Smooth muscle cell (in vitro differentiated cells): ENCODE results near the gene SHF. TPM values are rescaled to one million over a fixed set of nuclear protein-coding genes. Genes with fewer than 3 reads are reported as not detected.

Experiments
- DNase-seq: peaks from one replicate; lab custom pipeline; 2025; ENCODE audit not compliant: unreplicated experiment; lab: John Stamatoyannopoulos, UW
- H2AFZ ChIP-seq: fragments of 200-600 bp; sonication (generic); 2 replicates; pipeline ENCODE4 v1.6.0; 2016; ENCODE audit warnings: antibody characterized with exemption, low read depth, mild to moderate bottlenecking
- H3F3A ChIP-seq: fragments of 200-600 bp; sonication (generic); 2 replicates; pipeline ENCODE4 v1.6.0; 2017; ENCODE audit warnings: antibody characterized with exemption, low read depth
- H3K27ac ChIP-seq: fragments of 200-600 bp; sonication (generic); 2 replicates; pipeline ENCODE4 v1.5.1; 2016; ENCODE audit warnings: low read depth, mild to moderate bottlenecking
- H3K27me3 ChIP-seq: fragments of 200-600 bp; sonication (generic); 2 replicates; pipeline ENCODE4 v1.6.1; 2016; ENCODE audit warnings: low read depth, mild to moderate bottlenecking
- H3K36me3 ChIP-seq: fragments of 200-600 bp; sonication (generic); 2 replicates; pipeline ENCODE4 v1.5.1; 2016; ENCODE audit warnings: low read depth
- H3K4me1 ChIP-seq: fragments of 200-600 bp; sonication (generic); 2 replicates; pipeline ENCODE4 v1.5.1; 2016; ENCODE audit warnings: low read depth
- H3K4me2 ChIP-seq: fragments of 200-600 bp; sonication (generic); 2 replicates; pipeline ENCODE4 v1.6.0; 2016; ENCODE audit warnings: mild to moderate bottlenecking
- H3K4me3 ChIP-seq: fragments of 200-600 bp; sonication (generic); 2 replicates; pipeline ENCODE4 v1.5.1; 2016; ENCODE audit warnings: mild to moderate bottlenecking
- H3K79me2 ChIP-seq: fragments of 200-600 bp; sonication (generic); 2 replicates; pipeline ENCODE4 v1.6.0; 2016; ENCODE audit warnings: low read depth, mild to moderate bottlenecking
- H3K9ac ChIP-seq: fragments of 200-600 bp; sonication (generic); 2 replicates; pipeline ENCODE4 v1.6.0; 2016; ENCODE audit warnings: low read depth
- H3K9me3 ChIP-seq: fragments of 200-600 bp; sonication (generic); replicated peaks from 2 replicates; pipeline ENCODE4 v1.5.1; 2016; ENCODE audit warnings: low read depth
- H4K20me1 ChIP-seq: fragments of 200-600 bp; sonication (generic); 2 replicates; pipeline ENCODE4 v1.6.0; 2016; ENCODE audit warnings: low read depth
- WGBS: methylation state at CpG from one replicate; pipeline ENCODE4 v1.1.7; 2016; ENCODE audit warnings: low lambda C conversion rate; 5-methylcytosine and 5-hydroxymethylcytosine counted together
- polyA plus RNA-seq: library from polyadenylated mRNA; unstranded; fragments of >200 nt; fragmentation: Nextera tagmentation; extraction: Ambion mirVana; gene quantifications from 2 replicates; pipeline ENCODE4 v1.2.1, GENCODE V29; 2016
- total RNA-seq: library from RNA; depleted of rRNA; stranded (reverse); fragments of >200 nt; gene quantifications from 2 replicates; pipeline ENCODE4 v1.2.3, GENCODE V29; 2014
- TF ChIP-seq, protein P1 (sequence below): fragments of 200-600 bp; sonication (generic); IDR thresholded peaks from 2 replicates; pipeline ENCODE4 v1.5.1; 2017; ENCODE audit warnings: borderline replicate concordance, mild to moderate bottlenecking, antibody characterized with exemption; ENCODE audit not compliant: insufficient read depth, poor library complexity, severe bottlenecking

SHF gene
- total and polyA plus RNA-seq, 2 experiments from 2014 or later: 16.4 to 41.3 TPM

DNA sequence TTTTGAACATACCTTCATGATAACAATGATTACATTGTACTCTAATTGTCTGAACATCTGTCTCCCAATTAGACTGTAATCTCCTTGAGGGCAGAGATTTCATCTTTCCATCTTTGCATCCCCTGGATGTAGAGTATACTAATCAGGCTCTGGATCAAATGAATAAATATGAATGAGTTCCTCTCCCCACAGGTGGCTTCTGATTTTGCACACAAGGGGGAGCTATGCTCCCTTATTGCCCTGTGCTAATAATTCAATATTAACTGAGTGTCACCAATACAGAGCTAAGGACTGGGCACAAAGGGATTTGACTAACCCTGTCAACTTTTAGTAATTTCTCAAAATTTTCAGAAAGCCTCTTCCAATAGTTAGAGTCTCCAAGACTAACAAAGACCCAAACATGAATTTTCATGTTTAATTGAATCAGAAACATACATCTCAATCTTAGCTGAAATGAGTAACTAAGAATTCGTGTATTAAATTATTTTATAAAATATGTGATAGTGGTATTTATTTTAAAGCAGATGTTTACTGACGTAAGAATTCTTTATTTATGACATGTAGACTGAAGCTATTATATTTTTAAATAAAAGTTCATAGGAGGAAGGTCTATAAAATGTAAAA is 61.1 kb downstream of the SHF start:
- Histone ChIP-seq H2AFZ (no peak overlapping the region), H3F3A (no peaks in the 10 kb centered on the region), H3K9ac (no peak overlapping the region), H3K4me2 (no peak overlapping the region), H3K79me2 (no peaks in the 10 kb centered on the region), H3K9me3 (no peaks in the 10 kb centered on the region), H3K27ac (no peak overlapping the region), H3K4me3 (no peak overlapping the region), H3K4me1 (no peaks in the 10 kb centered on the region), H4K20me1 (no peaks in the 10 kb centered on the region), H3K27me3 (peaks cover 73% of the 10 kb centered on the region), H3K36me3 (no peaks in the 10 kb centered on the region)
- DNase-seq: no peak
- WGBS: 38% methylated on average over 2 of the region's 2 CpGs
- TF ChIP-seq, protein P1, sequence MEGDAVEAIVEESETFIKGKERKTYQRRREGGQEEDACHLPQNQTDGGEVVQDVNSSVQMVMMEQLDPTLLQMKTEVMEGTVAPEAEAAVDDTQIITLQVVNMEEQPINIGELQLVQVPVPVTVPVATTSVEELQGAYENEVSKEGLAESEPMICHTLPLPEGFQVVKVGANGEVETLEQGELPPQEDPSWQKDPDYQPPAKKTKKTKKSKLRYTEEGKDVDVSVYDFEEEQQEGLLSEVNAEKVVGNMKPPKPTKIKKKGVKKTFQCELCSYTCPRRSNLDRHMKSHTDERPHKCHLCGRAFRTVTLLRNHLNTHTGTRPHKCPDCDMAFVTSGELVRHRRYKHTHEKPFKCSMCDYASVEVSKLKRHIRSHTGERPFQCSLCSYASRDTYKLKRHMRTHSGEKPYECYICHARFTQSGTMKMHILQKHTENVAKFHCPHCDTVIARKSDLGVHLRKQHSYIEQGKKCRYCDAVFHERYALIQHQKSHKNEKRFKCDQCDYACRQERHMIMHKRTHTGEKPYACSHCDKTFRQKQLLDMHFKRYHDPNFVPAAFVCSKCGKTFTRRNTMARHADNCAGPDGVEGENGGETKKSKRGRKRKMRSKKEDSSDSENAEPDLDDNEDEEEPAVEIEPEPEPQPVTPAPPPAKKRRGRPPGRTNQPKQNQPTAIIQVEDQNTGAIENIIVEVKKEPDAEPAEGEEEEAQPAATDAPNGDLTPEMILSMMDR: peak; percentile 54

DNA sequence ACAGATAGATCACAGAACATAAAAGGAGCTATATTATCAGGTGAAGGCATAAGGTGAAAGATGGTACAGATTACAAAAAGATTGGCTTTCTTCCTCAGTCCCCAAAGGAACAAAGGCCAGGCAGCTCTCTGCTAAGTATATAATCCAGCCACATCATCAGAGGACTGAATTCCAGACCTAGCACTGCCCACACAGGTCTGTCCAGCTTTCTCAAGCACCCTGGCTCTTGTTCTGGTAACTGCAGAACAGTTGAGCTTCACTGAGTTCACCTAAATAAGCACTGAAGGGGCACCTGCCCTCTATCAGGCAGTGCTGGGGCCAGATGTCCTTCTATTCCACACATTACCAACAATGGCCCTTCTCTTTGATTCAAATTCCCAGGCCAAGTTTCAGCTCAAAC is 64.4 kb downstream of the SHF start:
- peaks cover 40% of the 10 kb centered on the region for H3K27me3 ChIP-seq
- no peaks in the 10 kb centered on the region for H3F3A ChIP-seq
- no peaks in the 10 kb centered on the region for H4K20me1 ChIP-seq
- TF ChIP-seq, protein P1: no peak
- peak overlapping the region; percentile 30 for H3K27ac ChIP-seq
- no peak for DNase-seq
- no peak overlapping the region for H2AFZ ChIP-seq
- peak overlapping the region; percentile 5 for H3K4me2 ChIP-seq
- H3K9ac ChIP-seq: no peak overlapping the region
- no peak overlapping the region for H3K4me3 ChIP-seq
- no peaks in the 10 kb centered on the region for H3K4me1 ChIP-seq
- no peaks in the 10 kb centered on the region for H3K79me2 ChIP-seq
- H3K36me3 ChIP-seq: no peaks in the 10 kb centered on the region
- no peaks in the 10 kb centered on the region for H3K9me3 ChIP-seq

GRCh38 chr15:45122719-45123118 is 65.0 kb downstream of the SHF start:
- 97% methylated on average over 7 of the region's 7 CpGs for WGBS
- TF ChIP-seq, protein P1: no peak
- H3K4me3 ChIP-seq: no peak overlapping the region

More at GRCh38 chr15:45122719-45123118, 65.0 kb downstream of the SHF start:
- no peak overlapping the region for H3K27ac ChIP-seq
- no peak overlapping the region for H3K4me2 ChIP-seq
- no peaks in the 10 kb centered on the region for H3F3A ChIP-seq
- H3K9me3 ChIP-seq: no peaks in the 10 kb centered on the region
- H3K79me2 ChIP-seq: no peaks in the 10 kb centered on the region
- H4K20me1 ChIP-seq: no peaks in the 10 kb centered on the region
- H3K27me3 ChIP-seq: peaks cover 35% of the 10 kb centered on the region
- no peaks in the 10 kb centered on the region for H3K36me3 ChIP-seq
- no peak overlapping the region for H2AFZ ChIP-seq
- H3K9ac ChIP-seq: no peak overlapping the region
- H3K4me1 ChIP-seq: no peaks in the 10 kb centered on the region
- DNase-seq: no peak
